Measurements from ENCODE around the gene PRR23E.

PRR23E gene

GRCh38 chr3:127192576-127193232 lies at the start of gene PRR23E:
PRR23E (plus strand) TSS chr3:127193131; CDS start chr3:127196686, 3,555 bp downstream.
- no peak for DNase-seq

GRCh38 chr3:127143172-127143571 lies 49.8 kb upstream of the PRR23E start:
- DNase-seq = no peak

- DNase-seq = no peak
Measured at GRCh38 chr3:127144631-127145030, 48.3 kb upstream of the PRR23E start.

- DNase-seq = no peak
Measured at GRCh38 chr3:127145266-127145665, 47.7 kb upstream of the PRR23E start.

GRCh38 chr3:127147291-127147885 lies 45.5 kb upstream of the PRR23E start:
- no peak for DNase-seq

GRCh38 chr3:127149621-127150310 lies 43.2 kb upstream of the PRR23E start:
- no peak for DNase-seq

GRCh38 chr3:127150513-127151250 lies 42.2 kb upstream of the PRR23E start:
- no peak for DNase-seq

GRCh38 chr3:127151251-127151564 lies 41.7 kb upstream of the PRR23E start:
- DNase-seq = no peak

GRCh38 chr3:127151992-127152650 lies 40.8 kb upstream of the PRR23E start:
- DNase-seq = no peak

- DNase-seq = no peak
Measured at GRCh38 chr3:127152684-127153505, 40.0 kb upstream of the PRR23E start.

GRCh38 chr3:127153506-127153815 lies 39.5 kb upstream of the PRR23E start:
- no peak for DNase-seq

GRCh38 chr3:127156338-127157050 lies 36.4 kb upstream of the PRR23E start:
- DNase-seq = no peak

- no peak for DNase-seq
Measured at GRCh38 chr3:127157171-127157828, 35.6 kb upstream of the PRR23E start.

GRCh38 chr3:127158614-127159229 lies 34.2 kb upstream of the PRR23E start:
- no peak for DNase-seq

GRCh38 chr3:127159543-127159942 lies 33.4 kb upstream of the PRR23E start:
- DNase-seq = no peak

GRCh38 chr3:127161236-127161635 lies 31.7 kb upstream of the PRR23E start:
- DNase-seq = no peak

GRCh38 chr3:127161973-127162579 lies 30.9 kb upstream of the PRR23E start:
- no peak for DNase-seq

GRCh38 chr3:127162947-127163645 lies 29.8 kb upstream of the PRR23E start:
- DNase-seq = no peak

GRCh38 chr3:127164615-127165014 lies 28.3 kb upstream of the PRR23E start:
- DNase-seq = no peak

GRCh38 chr3:127165036-127165435 lies 27.9 kb upstream of the PRR23E start:
- DNase-seq = no peak

All from CD4-positive, alpha-beta T cell treated with Interferon alpha-2 for 1 hour (primary cell).